GM12801 (cell line): ENCODE measurements around the gene SLC25A22.

ENCODE experiments used
- CTCF ChIP-seq: IDR thresholded peaks from one replicate; pipeline ENCODE4 v1.5.1; 2011; ENCODE audit warnings: control low read depth; ENCODE audit not compliant: insufficient read length; ENCODE audit errors: extremely low read depth

The SLC25A22 gene

GRCh38 chr11:832529-833113 lies 34.5 kb upstream of the SLC25A22 start, which contains the start of gene CD151:
CD151 (plus strand) TSS chr11:832952; CDS start chr11:836070, 3,118 bp downstream.
- TF ChIP-seq CTCF: no peak

GRCh38 chr11:831961-832528 lies 34.0 kb upstream of the SLC25A22 start:
- TF ChIP-seq CTCF: no peak

- TF ChIP-seq CTCF: no peak
Measured at GRCh38 chr11:831118-831864, 33.2 kb upstream of the SLC25A22 start.

GRCh38 chr11:830295-831117 lies 32.4 kb upstream of the SLC25A22 start:
- TF ChIP-seq CTCF: no peak

- TF ChIP-seq CTCF: no peak
Measured at GRCh38 chr11:829847-830294, 31.8 kb upstream of the SLC25A22 start.

GRCh38 chr11:829176-829846 lies 31.2 kb upstream of the SLC25A22 start:
- TF ChIP-seq CTCF: no peak
